Mesenchymal stem cell (in vitro differentiated cells and primary cell): ENCODE results near the gene MARK3.
A peak's percentile ranks its signal among the peaks of the same experiment; 100 is the strongest.

Source experiments
- DNase-seq: peaks from one replicate; pipeline ENCODE4 v3.0.0-alpha.2; 2013
- H2AFZ ChIP-seq: one replicate; pipeline ENCODE4 v1.6.1; 2013; ENCODE audit warnings: low read depth, mild to moderate bottlenecking, control low read depth, inconsistent platforms, low read length, moderate library complexity
- H2AK5ac ChIP-seq: 2 replicates; pipeline ENCODE4 v1.6.1; 2013; ENCODE audit warnings: low read length, moderate library complexity, mild to moderate bottlenecking, inconsistent platforms; ENCODE audit not compliant: severe bottlenecking
- H2BK120ac ChIP-seq: one replicate; pipeline ENCODE4 v1.6.1; 2013; ENCODE audit warnings: low read depth, mild to moderate bottlenecking, inconsistent platforms, low read length, moderate library complexity
- H2BK12ac ChIP-seq, 2 experiments: one replicate each; pipeline ENCODE4 v1.6.1; 2013; ENCODE audit warnings: inconsistent platforms in 2 of 2, low read length in 2 of 2, mild to moderate bottlenecking in 2 of 2, moderate library complexity in 2 of 2, control low read depth in 1 of 2
- H2BK15ac ChIP-seq: one replicate; pipeline ENCODE4 v1.6.1; 2013; ENCODE audit warnings: mild to moderate bottlenecking, low read depth, inconsistent platforms; ENCODE audit not compliant: poor library complexity, severe bottlenecking
- H2BK5ac ChIP-seq: 2 replicates; pipeline ENCODE4 v1.6.1; 2013; ENCODE audit warnings: low read depth, mild to moderate bottlenecking, low read length, control low read depth, inconsistent platforms; ENCODE audit not compliant: poor library complexity, severe bottlenecking
- H3K14ac ChIP-seq, 2 experiments: one replicate each; pipeline ENCODE4 v1.6.1; 2013; ENCODE audit warnings: inconsistent platforms in 2 of 2, low read length in 2 of 2, control low read depth in 1 of 2, mild to moderate bottlenecking in 1 of 2, moderate library complexity in 1 of 2
- H3K18ac ChIP-seq, 2 experiments: one replicate each; pipeline ENCODE4 v1.6.1; 2013; ENCODE audit warnings: inconsistent platforms in 2 of 2, low read length in 2 of 2, control low read depth in 1 of 2, low read depth in 1 of 2, mild to moderate bottlenecking in 1 of 2
- H3K23ac ChIP-seq, 2 experiments: one replicate each; pipeline ENCODE4 v1.6.1; 2013; ENCODE audit warnings: inconsistent platforms in 2 of 2, low read length in 2 of 2, mild to moderate bottlenecking in 2 of 2, moderate library complexity in 2 of 2, control low read depth in 1 of 2
- H3K27ac ChIP-seq: 2 replicates; pipeline ENCODE4 v1.5.1; 2013; ENCODE audit warnings: mild to moderate bottlenecking, moderate library complexity, low read length, control low read depth, inconsistent platforms; ENCODE audit not compliant: poor library complexity, severe bottlenecking
- H3K27me3 ChIP-seq, 2 experiments: 2 replicates each; pipeline versions ENCODE4 v1.6.1 to v1.7.0; 2013; ENCODE audit warnings: low read length in 2 of 2, mild to moderate bottlenecking in 2 of 2, moderate library complexity in 2 of 2, control low read depth in 1 of 2, inconsistent platforms in 1 of 2; ENCODE audit not compliant: control insufficient read depth in 1 of 2, insufficient read depth in 1 of 2
- H3K36me3 ChIP-seq, 2 experiments: 2 replicates each; pipeline versions ENCODE4 v1.6.1 to v1.7.0; 2013; ENCODE audit warnings: low read length in 2 of 2, control low read depth in 1 of 2, inconsistent platforms in 1 of 2, low read depth in 1 of 2, mild to moderate bottlenecking in 1 of 2; ENCODE audit not compliant: insufficient read depth in 2 of 2, control insufficient read depth in 1 of 2
- H3K4ac ChIP-seq, 2 experiments: one replicate each; pipeline ENCODE4 v1.6.1; 2013; ENCODE audit warnings: inconsistent platforms in 2 of 2, low read length in 2 of 2, mild to moderate bottlenecking in 2 of 2, moderate library complexity in 2 of 2, control low read depth in 1 of 2, low read depth in 1 of 2
- H3K4me1 ChIP-seq: 2 replicates; pipeline ENCODE4 v1.6.1; 2013; ENCODE audit warnings: low read depth, low read length, control low read depth; ENCODE audit not compliant: control insufficient read depth, insufficient read depth
- H3K4me2 ChIP-seq: 2 replicates; pipeline ENCODE4 v1.6.1; 2013; ENCODE audit warnings: low read length, mild to moderate bottlenecking, inconsistent platforms; ENCODE audit not compliant: poor library complexity, severe bottlenecking
- H3K4me3 ChIP-seq, 2 experiments: 2 replicates each; pipeline versions ENCODE4 v1.5.1 to v1.7.0; 2013; ENCODE audit warnings: low read length in 2 of 2, mild to moderate bottlenecking in 2 of 2, control low read depth in 1 of 2, low read depth in 1 of 2; ENCODE audit not compliant: insufficient read depth in 1 of 2
- H3K79me1 ChIP-seq: replicated peaks from 2 replicates; pipeline ENCODE4 v1.6.1; 2013; ENCODE audit warnings: mild to moderate bottlenecking, control low read depth, low read length, inconsistent platforms; ENCODE audit not compliant: poor library complexity, severe bottlenecking
- H3K9ac ChIP-seq: 2 replicates; pipeline ENCODE4 v1.7.0; 2013; ENCODE audit warnings: mild to moderate bottlenecking, low read length, moderate library complexity
- H3K9me3 ChIP-seq: 2 replicates; pipeline ENCODE4 v1.7.0; 2013; ENCODE audit warnings: mild to moderate bottlenecking, low read length; ENCODE audit not compliant: control insufficient read depth
- H4K8ac ChIP-seq: one replicate; pipeline ENCODE4 v1.6.1; 2013; ENCODE audit warnings: inconsistent platforms, mild to moderate bottlenecking, low read length, moderate library complexity
- H4K91ac ChIP-seq: one replicate; pipeline ENCODE4 v1.6.1; 2013; ENCODE audit warnings: mild to moderate bottlenecking, low read length, inconsistent platforms
- WGBS: methylation state at CpG from one replicate; pipeline ENCODE4 v1.1.7; 2013; ENCODE audit warnings: mixed read lengths; 5-methylcytosine and 5-hydroxymethylcytosine counted together

The MARK3 gene

GRCh38 chr14:103530390-103530789, 145.2 kb downstream of the MARK3 start:
- Histone ChIP-seq H3K18ac (no peak overlapping the region), H3K4me1 (peaks cover 60% of the 10 kb centered on the region), H4K91ac (no peak overlapping the region), H2BK15ac (no peak overlapping the region), H2AFZ (no peak overlapping the region), H3K4me3 (peak overlapping the region in 1 of 2 experiments; percentile 93), H3K4me2 (no peak overlapping the region), H3K27ac (no peak overlapping the region), H3K4ac (no peak overlapping the region), H3K9me3 (no peaks in the 10 kb centered on the region), H2AK5ac (no peak overlapping the region), H2BK120ac (no peak overlapping the region), H3K36me3 (peaks cover 18 to 56% of the 10 kb centered on the region in 2 experiments), H3K27me3 (no peaks in the 10 kb centered on the region), H2BK12ac (no peak overlapping the region), H3K14ac (no peak overlapping the region), H3K23ac (no peak overlapping the region), H4K8ac (no peak overlapping the region), H3K9ac (peak overlapping the region; percentile 93), H2BK5ac (no peak overlapping the region), H3K79me1 (peaks cover 36% of the 10 kb centered on the region)
- 79% methylated on average over 7 of the region's 7 CpGs for WGBS
- peak; percentile 29 for DNase-seq

- 97% methylated on average over 11 of the region's 11 CpGs for WGBS
- Histone ChIP-seq H3K23ac (no peak overlapping the region), H4K91ac (no peak overlapping the region), H2BK5ac (no peak overlapping the region), H2BK120ac (no peak overlapping the region), H3K4ac (no peak overlapping the region), H3K4me2 (no peak overlapping the region), H3K18ac (no peak overlapping the region), H2BK15ac (no peak overlapping the region), H3K36me3 (peaks cover 18 to 61% of the 10 kb centered on the region in 2 experiments), H3K14ac (no peak overlapping the region), H2AFZ (no peak overlapping the region), H2AK5ac (no peak overlapping the region), H3K4me1 (peaks cover 57% of the 10 kb centered on the region), H3K27me3 (no peaks in the 10 kb centered on the region), H2BK12ac (no peak overlapping the region), H4K8ac (no peak overlapping the region), H3K9ac (no peak overlapping the region), H3K79me1 (peaks cover 36% of the 10 kb centered on the region), H3K4me3 (no peak overlapping the region), H3K9me3 (no peaks in the 10 kb centered on the region), H3K27ac (no peak overlapping the region)
- no peak for DNase-seq
Measured at GRCh38 chr14:103530831-103531230, 145.6 kb downstream of the MARK3 start.

GRCh38 chr14:103531421-103532215, 146.4 kb downstream of the MARK3 start:
- no peak overlapping the region for H3K14ac ChIP-seq
- peaks cover 34% of the 10 kb centered on the region for H3K79me1 ChIP-seq
- H3K4ac ChIP-seq, result no peak overlapping the region
- H3K9me3 ChIP-seq, result no peaks in the 10 kb centered on the region
- peaks cover 49% of the 10 kb centered on the region for H3K4me1 ChIP-seq
- H3K4me3 ChIP-seq, result no peak overlapping the region
- no peak overlapping the region for H2BK15ac ChIP-seq
- H2BK12ac ChIP-seq, result no peak overlapping the region
- no peak overlapping the region for H3K9ac ChIP-seq
- no peak overlapping the region for H4K8ac ChIP-seq
- WGBS, result 93% methylated on average over 15 of the region's 15 CpGs
- no peak overlapping the region for H3K18ac ChIP-seq
- no peak overlapping the region for H3K23ac ChIP-seq
- no peak overlapping the region for H2BK120ac ChIP-seq
- no peak for DNase-seq
- H3K4me2 ChIP-seq, result no peak overlapping the region
- no peak overlapping the region for H2AK5ac ChIP-seq
- H2AFZ ChIP-seq, result no peak overlapping the region
- H3K36me3 ChIP-seq, result peaks cover 18 to 65% of the 10 kb centered on the region in 2 experiments
- H2BK5ac ChIP-seq, result no peak overlapping the region
- no peak overlapping the region for H3K27ac ChIP-seq
- no peaks in the 10 kb centered on the region for H3K27me3 ChIP-seq
- no peak overlapping the region for H4K91ac ChIP-seq

- H3K9me3 ChIP-seq, result no peaks in the 10 kb centered on the region
- WGBS, result 96% methylated on average over 32 of the region's 32 CpGs
- no peak overlapping the region for H3K14ac ChIP-seq
- H2BK12ac ChIP-seq, result no peak overlapping the region
- H3K4me2 ChIP-seq, result no peak overlapping the region
- no peak overlapping the region for H2BK120ac ChIP-seq
- H3K79me1 ChIP-seq, result peaks cover 34% of the 10 kb centered on the region
- no peak overlapping the region for H3K18ac ChIP-seq
- H3K27me3 ChIP-seq, result no peaks in the 10 kb centered on the region
- no peak overlapping the region for H2BK5ac ChIP-seq
- no peak overlapping the region for H2AFZ ChIP-seq
- H3K27ac ChIP-seq, result no peak overlapping the region
- H2AK5ac ChIP-seq, result no peak overlapping the region
- H3K4me1 ChIP-seq, result peaks cover 50% of the 10 kb centered on the region
- no peak overlapping the region for H4K91ac ChIP-seq
- no peak overlapping the region for H4K8ac ChIP-seq
- no peak for DNase-seq
- peaks cover 18 to 71% of the 10 kb centered on the region in 2 experiments for H3K36me3 ChIP-seq
- no peak overlapping the region for H3K4me3 ChIP-seq
- no peak overlapping the region for H3K23ac ChIP-seq
- H2BK15ac ChIP-seq, result no peak overlapping the region
- no peak overlapping the region for H3K9ac ChIP-seq
- H3K4ac ChIP-seq, result no peak overlapping the region
Measured at GRCh38 chr14:103532216-103533136, 147.3 kb downstream of the MARK3 start.
